HEK293T (cell line): Measurements from ENCODE around the gene COLEC11.

Experiments used
- ARNT ChIP-seq: fragments of 450-650 bp; IDR thresholded peaks from 2 replicates; pipeline ENCODE4 v1.6.1; 2017; ENCODE audit warnings: mild to moderate bottlenecking
- BHLHE40 ChIP-seq: fragments of 450-650 bp; IDR thresholded peaks from 2 replicates; pipeline ENCODE4 v1.6.1; 2016; ENCODE audit warnings: mild to moderate bottlenecking, moderate library complexity, borderline replicate concordance
- ELF4 ChIP-seq: fragments of 450-650 bp; IDR thresholded peaks from 2 replicates; pipeline ENCODE4 v1.6.1; 2017; ENCODE audit warnings: antibody characterized with exemption
- FOXA1 ChIP-seq: fragments of 450-650 bp; IDR thresholded peaks from 2 replicates; pipeline ENCODE4 v1.6.1; 2016; ENCODE audit warnings: mild to moderate bottlenecking
- FOXK2 ChIP-seq: fragments of 450-650 bp; IDR thresholded peaks from 2 replicates; pipeline ENCODE4 v1.6.1; 2016; ENCODE audit warnings: mild to moderate bottlenecking
- FOXM1 ChIP-seq: fragments of 450-650 bp; IDR thresholded peaks from 2 replicates; pipeline ENCODE4 v1.6.1; 2017; ENCODE audit warnings: mild to moderate bottlenecking, borderline replicate concordance
- L3MBTL2 ChIP-seq: fragments of 450-650 bp; conservative IDR thresholded peaks from 2 replicates; pipeline ENCODE4 v1.6.1; 2016; ENCODE audit warnings: mild to moderate bottlenecking
- LEF1 ChIP-seq: fragments of 450-650 bp; IDR thresholded peaks from 2 replicates; pipeline ENCODE4 v1.6.1; 2017; ENCODE audit warnings: mild to moderate bottlenecking, borderline replicate concordance
- NFRKB ChIP-seq: fragments of 450-650 bp; IDR thresholded peaks from 2 replicates; pipeline ENCODE4 v1.6.1; 2016; ENCODE audit warnings: mild to moderate bottlenecking, moderate library complexity
- PKNOX1 ChIP-seq: fragments of 450-650 bp; IDR thresholded peaks from 2 replicates; pipeline ENCODE4 v1.6.1; 2016
- SP1 ChIP-seq: fragments of 450-650 bp; IDR thresholded peaks from 2 replicates; pipeline ENCODE4 v1.6.1; 2017
- SUZ12 ChIP-seq: fragments of 450-650 bp; IDR thresholded peaks from 2 replicates; pipeline ENCODE4 v1.6.1; 2016; ENCODE audit warnings: mild to moderate bottlenecking
- TARDBP ChIP-seq: fragments of 450-650 bp; IDR thresholded peaks from 2 replicates; pipeline ENCODE4 v1.6.1; 2016

- TF ChIP-seq FOXM1, result no peak
- no peak for TF ChIP-seq SUZ12
- TF ChIP-seq L3MBTL2, result no peak
- no peak for TF ChIP-seq ELF4
- no peak for TF ChIP-seq SP1
- no peak for TF ChIP-seq NFRKB
- no peak for TF ChIP-seq TARDBP
- no peak for TF ChIP-seq FOXA1
- TF ChIP-seq ARNT, result no peak
- TF ChIP-seq LEF1, result no peak
- TF ChIP-seq BHLHE40, result no peak
- no peak for TF ChIP-seq PKNOX1
- TF ChIP-seq FOXK2, result no peak
Observed at GRCh38 chr2:3638456-3638810, 43.5 kb downstream of the COLEC11 start.
